ENCODE measurements around the gene FCHSD2. TPM values are rescaled to one million over a fixed set of nuclear protein-coding genes. Genes with fewer than 3 reads are reported as not detected.

FCHSD2 gene
- total and polyA plus RNA-seq, 2 donors (not counting 1 experiment from before 2014, with no cell fraction given) = 113 to 189 TPM

DNA sequence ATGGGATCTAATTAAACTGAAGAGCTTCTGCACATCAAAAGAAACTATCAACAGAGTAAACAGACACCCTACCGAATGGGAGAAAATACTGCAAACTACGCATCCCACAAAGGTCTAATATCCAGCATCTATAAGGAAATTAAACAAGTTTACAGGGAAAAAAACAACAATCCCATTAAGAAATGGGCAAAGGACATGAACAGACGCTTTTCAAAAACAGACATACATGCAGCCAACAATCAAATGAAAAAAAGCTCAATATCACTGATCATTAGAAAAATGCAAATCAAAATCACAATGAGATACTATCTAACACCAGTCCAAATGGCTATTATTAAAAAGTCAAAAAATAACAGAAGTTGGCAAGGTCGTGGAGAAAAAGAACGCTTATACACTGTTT lies 117.5 kb downstream of the FCHSD2 start:
- ATAC-seq (ENCODE audit: low read depth) (no peak), DNase-seq (no peak)
- peaks cover 28% of the 10 kb centered on the region for H3K9me3 Mint-ChIP-seq (ENCODE audit: insufficient read depth)
- Histone ChIP-seq H3K9me3 (ENCODE audit: control extremely low read depth in 1 of 3, control insufficient read depth in 2 of 3, insufficient read depth in 1 of 3, low read length in 2 of 3) (peaks cover 14 to 49% (median 24%) of the 10 kb centered on the region in 3 donors), H3K9ac (ENCODE audit: low read length) (no peak overlapping the region), H2AFZ (ENCODE audit: insufficient read depth, low read depth, low read length, poor library complexity, severe bottlenecking) (no peak overlapping the region), H3K4me2 (replicated peaks; ENCODE audit: low read depth, low read length, poor library complexity, severe bottlenecking) (no peak overlapping the region), H3K79me2 (ENCODE audit: control insufficient read depth, insufficient read depth, low read length) (peaks cover 96% of the 10 kb centered on the region), H4K20me1 (ENCODE audit: control insufficient read depth, insufficient read depth, low read length, poor library complexity, severe bottlenecking) (peaks cover 12% of the 10 kb centered on the region), H3K27ac (ENCODE audit: low read length in 2 of 2) (no peak overlapping the region), H3K27me3 (replicated peaks in 1 of 4; ENCODE audit: control extremely low read depth in 1 of 4, control insufficient read depth in 3 of 4, insufficient read depth in 4 of 4, low read length in 3 of 4) (no peaks in the 10 kb centered on the region), H3K4me3 (ENCODE audit: control extremely low read depth in 1 of 5, extremely low read depth in 1 of 5, insufficient read depth in 1 of 5, low read depth in 2 of 5, low read length in 4 of 5) (no peak overlapping the region), H3K36me3 (replicated peaks in 1 of 2; ENCODE audit: control extremely low read depth in 1 of 2, control insufficient read depth in 1 of 2, extremely low read depth in 1 of 2, insufficient read depth in 2 of 2, low read length in 1 of 2) (peaks cover 12 to 34% of the 10 kb centered on the region in 2 experiments), H3K4me1 (ENCODE audit: control insufficient read depth in 2 of 2, insufficient read depth in 2 of 2, low read length in 2 of 2) (peaks cover 11 to 17% of the 10 kb centered on the region in 2 donors)
- CTCF ChIA-PET = interaction anchor here (1.2 to 1.7 kb wide), 2 partner anchors 118 to 153 kb away, joined by 4 read pairs; no protein-coding TSS in a partner anchor
- intact Hi-C loops (cut with micrococcal nuclease) = no loop called here
- H3K27ac Mint-ChIP-seq = no peak overlapping the region
- WGBS (ENCODE audit: insufficient coverage) = no CpG with 5 or more reads among the region's 5 CpGs
- POLR2A ChIA-PET = interaction anchor here (0.6 kb wide), 1 partner anchor 46 kb away, joined by 5 read pairs; no protein-coding TSS in a partner anchor
- H3K4me3 Mint-ChIP-seq = no peak overlapping the region
- peaks cover 50% of the 10 kb centered on the region for H3K4me1 Mint-ChIP-seq
- H3K27me3 Mint-ChIP-seq = no peaks in the 10 kb centered on the region
- TF ChIP-seq, protein P1, sequence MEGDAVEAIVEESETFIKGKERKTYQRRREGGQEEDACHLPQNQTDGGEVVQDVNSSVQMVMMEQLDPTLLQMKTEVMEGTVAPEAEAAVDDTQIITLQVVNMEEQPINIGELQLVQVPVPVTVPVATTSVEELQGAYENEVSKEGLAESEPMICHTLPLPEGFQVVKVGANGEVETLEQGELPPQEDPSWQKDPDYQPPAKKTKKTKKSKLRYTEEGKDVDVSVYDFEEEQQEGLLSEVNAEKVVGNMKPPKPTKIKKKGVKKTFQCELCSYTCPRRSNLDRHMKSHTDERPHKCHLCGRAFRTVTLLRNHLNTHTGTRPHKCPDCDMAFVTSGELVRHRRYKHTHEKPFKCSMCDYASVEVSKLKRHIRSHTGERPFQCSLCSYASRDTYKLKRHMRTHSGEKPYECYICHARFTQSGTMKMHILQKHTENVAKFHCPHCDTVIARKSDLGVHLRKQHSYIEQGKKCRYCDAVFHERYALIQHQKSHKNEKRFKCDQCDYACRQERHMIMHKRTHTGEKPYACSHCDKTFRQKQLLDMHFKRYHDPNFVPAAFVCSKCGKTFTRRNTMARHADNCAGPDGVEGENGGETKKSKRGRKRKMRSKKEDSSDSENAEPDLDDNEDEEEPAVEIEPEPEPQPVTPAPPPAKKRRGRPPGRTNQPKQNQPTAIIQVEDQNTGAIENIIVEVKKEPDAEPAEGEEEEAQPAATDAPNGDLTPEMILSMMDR (IDR thresholded peaks at IDR 0.05) = no peak
- no peak for TF ChIP-seq EZH2 (IDR thresholded peaks at IDR 0.05; ENCODE audit: borderline replicate concordance, insufficient read depth, low read depth, low read length, poor library complexity, severe bottlenecking)

- no peak overlapping the region for H3K4me3 Mint-ChIP-seq
- Histone ChIP-seq H3K79me2 (ENCODE audit: control insufficient read depth, insufficient read depth, low read length) (peaks cover 97% of the 10 kb centered on the region), H3K4me2 (replicated peaks; ENCODE audit: low read depth, low read length, poor library complexity, severe bottlenecking) (peak overlapping the region; percentile 24), H3K4me3 (ENCODE audit: control extremely low read depth in 1 of 5, extremely low read depth in 1 of 5, insufficient read depth in 1 of 5, low read depth in 2 of 5, low read length in 4 of 5) (no peak overlapping the region), H3K9me3 (ENCODE audit: control extremely low read depth in 1 of 3, control insufficient read depth in 2 of 3, insufficient read depth in 1 of 3, low read length in 2 of 3) (peaks cover 4 to 17% (median 9%) of the 10 kb centered on the region in 3 donors), H3K36me3 (replicated peaks in 1 of 2; ENCODE audit: control extremely low read depth in 1 of 2, control insufficient read depth in 1 of 2, extremely low read depth in 1 of 2, insufficient read depth in 2 of 2, low read length in 1 of 2) (peaks cover 11 to 19% of the 10 kb centered on the region in 2 experiments), H3K27me3 (replicated peaks in 1 of 4; ENCODE audit: control extremely low read depth in 1 of 4, control insufficient read depth in 3 of 4, insufficient read depth in 4 of 4, low read length in 3 of 4) (no peaks in the 10 kb centered on the region), H3K27ac (ENCODE audit: low read length in 2 of 2) (peak overlapping the region in 1 of 2 donors; percentile 64), H3K9ac (ENCODE audit: low read length) (no peak overlapping the region), H2AFZ (ENCODE audit: insufficient read depth, low read depth, low read length, poor library complexity, severe bottlenecking) (no peak overlapping the region), H4K20me1 (ENCODE audit: control insufficient read depth, insufficient read depth, low read length, poor library complexity, severe bottlenecking) (peaks cover 12% of the 10 kb centered on the region), H3K4me1 (ENCODE audit: control insufficient read depth in 2 of 2, insufficient read depth in 2 of 2, low read length in 2 of 2) (peaks cover 15 to 32% of the 10 kb centered on the region in 2 donors)
- no peaks in the 10 kb centered on the region for H3K27me3 Mint-ChIP-seq
- intact Hi-C loops (cut with micrococcal nuclease) = loop anchor here (2.0 to 5.0 kb wide), 2 partner anchors 17 to 32 kb away; no protein-coding TSS in a partner anchor
- H3K9me3 Mint-ChIP-seq (ENCODE audit: insufficient read depth) = peaks cover 12% of the 10 kb centered on the region
- DNase-seq (no peak), ATAC-seq (ENCODE audit: low read depth) (no peak)
- CTCF ChIA-PET = no interaction called here
- H3K27ac Mint-ChIP-seq = no peak overlapping the region
- WGBS (ENCODE audit: insufficient coverage) = no CpG with 5 or more reads among the region's 1 CpG
- no peak for TF ChIP-seq EZH2 (IDR thresholded peaks at IDR 0.05; ENCODE audit: borderline replicate concordance, insufficient read depth, low read depth, low read length, poor library complexity, severe bottlenecking)
- TF ChIP-seq, protein P1 (IDR thresholded peaks at IDR 0.05) = no peak
- POLR2A ChIA-PET = no interaction called here
- peaks cover 57% of the 10 kb centered on the region for H3K4me1 Mint-ChIP-seq
These were observed 122.1 kb downstream of the FCHSD2 start for GRCh38 chr11:73019996-73020395.

Measured in B cell (primary cell).